GM12891 (cell line): Measurements from ENCODE around the gene SMYD1.

Experiments used
- POLR2A ChIP-seq: IDR thresholded peaks from 2 replicates; pipeline ENCODE4 v1.6.1; 2011; ENCODE audit warnings: low read depth, low read length, control low read depth
- POLR2AphosphoS5 ChIP-seq: IDR thresholded peaks from 2 replicates; pipeline ENCODE4 v1.6.1; 2011; ENCODE audit warnings: low read depth, low read length, control low read depth
- POU2F2 ChIP-seq: IDR thresholded peaks from 2 replicates; pipeline ENCODE4 v1.6.1; 2011; ENCODE audit warnings: low read depth, mild to moderate bottlenecking, control low read depth, low read length, moderate library complexity
- SPI1 ChIP-seq: IDR thresholded peaks from 2 replicates; pipeline ENCODE4 v1.6.1; 2011; ENCODE audit warnings: low read depth, low read length, control low read depth
- TAF1 ChIP-seq: IDR thresholded peaks from 2 replicates; pipeline ENCODE4 v1.6.1; 2011; ENCODE audit warnings: low read depth, low read length, control low read depth

DNA sequence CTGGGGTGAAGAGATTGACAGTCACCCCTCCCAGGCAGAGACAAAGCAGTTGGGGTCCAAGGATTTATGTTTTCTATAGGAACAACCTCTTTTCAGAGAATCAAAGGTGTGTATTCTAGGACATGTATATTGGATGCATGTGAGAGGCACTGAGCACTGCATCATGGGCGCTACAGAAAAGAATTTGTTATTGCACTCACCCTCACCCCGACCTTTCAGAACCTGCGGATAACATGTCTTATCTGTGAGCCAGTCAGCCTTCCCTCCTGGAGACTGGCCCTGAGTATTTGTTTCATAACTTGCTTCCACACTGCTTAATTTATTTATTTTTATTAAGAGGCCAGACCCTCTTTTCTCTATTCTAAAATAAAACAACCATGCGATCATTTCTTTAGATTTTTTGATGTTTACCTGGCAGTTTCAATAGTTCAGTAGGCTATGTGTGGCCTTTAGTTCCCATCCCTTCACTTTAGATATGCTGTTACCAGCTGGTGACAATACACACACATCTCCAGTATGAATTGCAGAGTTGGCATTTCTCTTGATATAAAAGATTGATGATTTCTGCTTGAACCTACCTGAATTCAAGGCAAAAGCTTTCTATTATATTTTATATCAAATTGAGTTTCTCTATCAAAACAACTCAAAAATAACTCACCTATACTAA is 30.4 kb downstream of the SMYD1 start:
- TF ChIP-seq POLR2AphosphoS5 (no peak), POU2F2 (no peak), POLR2A (no peak), TAF1 (no peak), SPI1 (no peak)
